Ascending aorta (tissue), 2 donors: Measurements from ENCODE around the gene CD72. TPM values are rescaled to one million over a fixed set of nuclear protein-coding genes. Genes with fewer than 3 reads are reported as not detected.

ENCODE experiments used
- DNase-seq, 2 donors: peaks; one replicate each; pipeline ENCODE4 v3.0.0-alpha.2; 2019; ENCODE audit warnings: low spot score in 2 of 2
- H3K27ac ChIP-seq, 2 donors: fragments of 200-600 bp; sonication (generic); one replicate each; pipeline ENCODE4 v1.5.1; 2016 to 2017; ENCODE audit warnings: mild to moderate bottlenecking in 1 of 2
- H3K27me3 ChIP-seq: fragments of 200-600 bp; sonication (generic); one replicate; pipeline ENCODE4 v1.5.1; 2017
- H3K36me3 ChIP-seq, 2 donors: fragments of 200-600 bp; sonication (generic); one replicate each; pipeline ENCODE4 v1.5.1; 2016
- H3K4me1 ChIP-seq, 2 donors: fragments of 200-600 bp; sonication (generic); one replicate each; pipeline ENCODE4 v1.5.1; 2016 to 2017; ENCODE audit warnings: mild to moderate bottlenecking in 1 of 2
- H3K4me3 ChIP-seq, 2 donors: fragments of 200-600 bp; sonication (generic); one replicate each; pipeline ENCODE4 v1.5.1; 2016 to 2017; ENCODE audit warnings: mild to moderate bottlenecking in 1 of 2
- H3K9me3 ChIP-seq, 2 donors: fragments of 200-600 bp; sonication (generic); one replicate each; pipeline ENCODE4 v1.5.1; 2016
- intact Hi-C: fragments of 100-400 bp; cut with DNase I; formaldehyde crosslinking; loops from one replicate; pipeline ENCODE4 v1.15.1; 2023
- total RNA-seq: library from RNA; depleted of rRNA; stranded (reverse); fragments of >200 nt; gene quantifications from one replicate; pipeline ENCODE4 v1.1.0, GENCODE V29; 2016
- TF ChIP-seq, protein P1 (sequence below), 3 experiments: fragments of 200-600 bp in 2 of 3; fragments of 450-650 bp in 1 of 3; sonication (generic) in 2 of 3; IDR thresholded peaks; one replicate each; pipeline ENCODE4 v1.5.1; 2016 to 2019; ENCODE audit warnings: antibody characterized with exemption in 3 of 3, mild to moderate bottlenecking in 1 of 3, moderate library complexity in 1 of 3

CD72 gene
- total RNA-seq, 1 donor from 2014 or later = not detected

DNA sequence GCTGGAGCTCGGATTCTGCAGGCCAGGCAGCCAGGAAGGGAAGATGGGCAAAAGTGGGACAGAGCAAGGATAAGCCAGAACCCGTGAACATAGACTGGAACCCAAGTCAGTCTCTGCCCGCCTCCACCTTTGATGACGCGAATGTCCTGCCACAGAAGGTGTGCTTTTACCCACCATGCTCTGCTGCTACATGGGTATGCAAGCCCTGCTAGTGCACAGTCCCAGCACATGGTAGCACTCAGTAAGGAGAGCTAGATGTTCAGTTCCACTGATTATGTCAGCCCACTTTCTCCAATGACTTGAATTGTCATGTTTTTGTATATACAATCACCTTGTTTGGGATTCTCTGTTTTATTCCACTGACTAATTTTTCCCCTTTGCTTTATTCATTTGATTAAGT lies 11.4 kb upstream of the CD72 start:
- Histone ChIP-seq H3K4me1 (no peaks in the 10 kb centered on the region), H3K4me3 (no peak overlapping the region), H3K9me3 (no peaks in the 10 kb centered on the region), H3K27me3 (no peaks in the 10 kb centered on the region), H3K27ac (no peak overlapping the region), H3K36me3 (no peaks in the 10 kb centered on the region)
- intact Hi-C loops = no loop called here
- no peak for DNase-seq
- TF ChIP-seq, protein P1, sequence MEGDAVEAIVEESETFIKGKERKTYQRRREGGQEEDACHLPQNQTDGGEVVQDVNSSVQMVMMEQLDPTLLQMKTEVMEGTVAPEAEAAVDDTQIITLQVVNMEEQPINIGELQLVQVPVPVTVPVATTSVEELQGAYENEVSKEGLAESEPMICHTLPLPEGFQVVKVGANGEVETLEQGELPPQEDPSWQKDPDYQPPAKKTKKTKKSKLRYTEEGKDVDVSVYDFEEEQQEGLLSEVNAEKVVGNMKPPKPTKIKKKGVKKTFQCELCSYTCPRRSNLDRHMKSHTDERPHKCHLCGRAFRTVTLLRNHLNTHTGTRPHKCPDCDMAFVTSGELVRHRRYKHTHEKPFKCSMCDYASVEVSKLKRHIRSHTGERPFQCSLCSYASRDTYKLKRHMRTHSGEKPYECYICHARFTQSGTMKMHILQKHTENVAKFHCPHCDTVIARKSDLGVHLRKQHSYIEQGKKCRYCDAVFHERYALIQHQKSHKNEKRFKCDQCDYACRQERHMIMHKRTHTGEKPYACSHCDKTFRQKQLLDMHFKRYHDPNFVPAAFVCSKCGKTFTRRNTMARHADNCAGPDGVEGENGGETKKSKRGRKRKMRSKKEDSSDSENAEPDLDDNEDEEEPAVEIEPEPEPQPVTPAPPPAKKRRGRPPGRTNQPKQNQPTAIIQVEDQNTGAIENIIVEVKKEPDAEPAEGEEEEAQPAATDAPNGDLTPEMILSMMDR (IDR thresholded peaks at IDR 0.05) = no peak

DNA sequence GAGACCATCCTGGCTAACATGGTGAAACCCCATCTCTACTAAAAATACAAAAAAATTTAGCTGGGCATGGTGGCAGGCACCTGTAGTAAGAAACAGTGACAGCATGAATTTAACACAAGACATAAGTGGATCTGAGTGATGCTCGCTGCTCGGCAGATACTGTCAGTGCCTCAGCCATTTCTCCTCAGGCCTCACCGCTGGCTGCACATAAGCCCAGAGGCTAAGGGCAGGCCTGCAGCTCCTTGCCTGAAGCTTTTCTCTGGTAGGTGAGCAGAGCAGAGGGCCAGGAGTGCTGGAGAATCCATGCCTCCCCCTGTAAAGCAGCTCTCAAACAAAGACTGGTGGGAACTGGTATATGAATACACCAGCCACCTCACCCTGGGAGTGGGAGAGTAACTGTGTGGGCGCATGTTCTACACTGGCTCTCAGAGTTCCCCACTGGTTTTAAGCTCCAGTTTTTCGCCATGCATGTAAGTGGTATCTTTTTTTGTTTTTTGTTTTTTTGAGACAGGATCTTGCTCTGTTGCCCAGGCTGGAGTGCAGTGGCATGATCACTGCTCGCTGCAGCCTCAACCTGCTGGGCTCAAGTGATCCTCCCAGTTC lies 10.3 kb upstream of the CD72 start:
- intact Hi-C loops = no loop called here
- Histone ChIP-seq H3K4me3 (no peak overlapping the region), H3K27ac (no peak overlapping the region), H3K9me3 (no peaks in the 10 kb centered on the region), H3K36me3 (no peaks in the 10 kb centered on the region), H3K4me1 (no peaks in the 10 kb centered on the region), H3K27me3 (no peaks in the 10 kb centered on the region)
- DNase-seq = no peak
- TF ChIP-seq, protein P1 (IDR thresholded peaks at IDR 0.05) = no peak

DNA sequence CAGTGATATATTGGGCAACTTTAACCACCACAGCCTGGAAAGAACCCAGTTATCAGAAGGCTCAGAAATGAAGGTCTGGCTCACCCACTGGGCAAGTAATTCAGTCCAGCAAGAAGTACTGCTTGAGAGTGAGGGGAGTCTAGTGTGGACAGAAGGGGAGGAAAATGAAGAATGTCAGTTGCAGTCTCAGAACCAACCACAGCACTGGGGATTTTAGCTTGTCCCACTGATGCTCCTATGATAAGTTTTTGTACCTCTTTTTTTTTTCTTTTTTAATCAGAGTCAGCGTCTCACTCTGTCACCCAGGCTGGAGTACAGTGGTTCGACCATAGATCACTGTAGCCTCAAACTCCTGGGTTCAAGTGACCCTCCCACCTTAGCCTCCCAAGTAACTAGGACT lies 9.4 kb upstream of the CD72 start:
- Histone ChIP-seq H3K4me1 (no peaks in the 10 kb centered on the region), H3K9me3 (no peaks in the 10 kb centered on the region), H3K27me3 (no peaks in the 10 kb centered on the region), H3K27ac (no peak overlapping the region), H3K36me3 (no peaks in the 10 kb centered on the region), H3K4me3 (no peak overlapping the region)
- TF ChIP-seq, protein P1 (IDR thresholded peaks at IDR 0.05) = no peak
- DNase-seq = no peak
- intact Hi-C loops = no loop called here

DNA sequence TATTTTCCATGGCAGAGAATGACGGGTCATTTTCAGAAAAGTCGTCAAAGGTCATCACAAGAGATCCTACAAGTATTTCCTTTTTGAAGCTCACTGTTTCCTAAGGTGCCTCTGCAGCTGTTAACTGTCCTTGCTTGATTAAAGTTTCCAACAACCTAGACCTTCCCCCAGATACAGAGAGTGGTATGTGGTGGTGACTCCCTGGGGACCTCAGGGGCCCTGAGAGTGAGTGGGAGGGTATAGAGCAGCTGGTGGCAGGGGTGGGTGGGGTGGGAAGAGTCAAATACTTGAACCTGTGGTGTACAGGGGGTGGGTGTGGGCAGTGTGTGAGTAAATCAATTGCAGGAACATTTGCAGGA lies 1.6 kb upstream of the CD72 start:
- intact Hi-C loops = no loop called here
- no peak for DNase-seq
- Histone ChIP-seq H3K4me1 (no peaks in the 10 kb centered on the region), H3K27me3 (no peaks in the 10 kb centered on the region), H3K4me3 (no peak overlapping the region), H3K36me3 (no peaks in the 10 kb centered on the region), H3K9me3 (no peaks in the 10 kb centered on the region), H3K27ac (no peak overlapping the region)
- TF ChIP-seq, protein P1 (IDR thresholded peaks at IDR 0.05) = no peak

DNA sequence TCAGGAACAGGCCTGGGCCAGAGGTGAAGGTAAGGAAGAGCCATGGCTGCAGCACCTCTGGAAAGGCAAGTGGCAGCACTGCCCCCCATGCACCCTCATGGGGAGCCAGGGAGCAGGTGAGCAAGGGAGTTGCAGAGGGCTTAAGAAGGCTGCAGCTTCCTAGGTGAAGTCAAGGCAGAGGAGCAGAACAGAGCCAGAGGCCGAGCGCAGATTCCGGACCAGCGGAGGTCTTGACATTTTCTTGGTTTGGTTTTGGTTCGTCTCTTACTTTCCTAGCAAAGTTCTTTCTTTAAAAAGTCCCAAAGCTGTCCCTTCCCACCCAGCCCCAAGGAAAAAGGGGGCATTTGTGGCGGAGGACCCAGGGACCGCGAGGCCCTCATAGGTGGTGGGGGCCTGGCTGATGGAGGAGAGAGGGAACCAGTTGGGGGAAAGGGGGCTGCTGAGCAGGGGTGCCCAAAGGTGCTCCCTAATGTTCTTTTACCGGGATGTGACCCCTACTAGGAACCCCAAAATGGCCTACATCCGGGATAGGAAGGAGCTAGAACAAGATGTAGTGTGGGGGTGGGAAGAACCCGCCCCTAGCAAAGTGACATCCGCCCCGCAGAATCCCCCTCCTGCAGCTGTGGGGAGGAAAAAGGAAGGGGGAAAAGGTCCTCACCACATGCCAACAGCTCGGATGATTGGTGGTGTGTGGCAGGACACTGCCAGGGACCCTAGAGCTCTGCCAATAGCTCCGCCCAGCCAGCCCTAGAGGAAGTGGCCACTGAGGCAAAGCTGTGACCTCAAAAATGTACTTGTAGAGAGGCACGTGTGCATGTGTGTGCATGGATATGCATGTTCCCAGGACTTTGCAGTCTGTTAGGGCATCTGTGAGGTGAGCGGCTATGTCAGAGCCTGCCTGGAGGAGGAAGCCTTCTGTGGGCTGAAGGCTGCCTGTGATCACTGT lies 914 bp upstream of the CD72 start:
- Histone ChIP-seq H3K9me3 (no peaks in the 10 kb centered on the region), H3K36me3 (no peaks in the 10 kb centered on the region), H3K4me1 (no peaks in the 10 kb centered on the region), H3K4me3 (no peak overlapping the region), H3K27me3 (no peaks in the 10 kb centered on the region), H3K27ac (peak overlapping the region in 1 of 2 donors; percentile 42)
- TF ChIP-seq, protein P1 (IDR thresholded peaks at IDR 0.05) = no peak
- intact Hi-C loops = no loop called here
- peak; percentile 63 to 84 for DNase-seq
